ENCODE data around the gene EPS8.
A peak's percentile ranks its signal among the peaks of the same experiment; 100 is the strongest.
"Not testable (repeated sequence)": the region's sequence is repeated elsewhere in the genome, so short reads cannot be mapped to it uniquely, and the experiment has no call there.

EPS8 gene

DNA sequence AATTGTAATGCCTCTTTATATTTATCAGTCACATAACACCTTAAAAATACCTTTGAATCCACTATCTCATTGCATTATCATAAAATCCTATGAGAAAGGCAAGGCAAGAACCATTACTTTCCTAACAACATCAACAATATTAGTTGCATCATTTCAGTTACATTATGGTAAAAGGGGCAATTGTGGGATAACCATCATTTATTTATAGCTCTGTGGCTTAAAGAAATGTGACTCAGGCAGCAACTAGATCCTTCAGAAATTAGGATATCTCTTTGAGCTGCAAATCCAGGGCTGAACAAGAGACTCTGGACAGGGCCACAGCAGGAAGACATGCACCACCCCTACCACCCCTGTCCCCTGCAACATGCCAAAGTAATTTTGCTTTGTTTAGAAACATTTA lies 36.4 kb downstream of the EPS8 start:
- DNase-seq, result no peak

- no peak for DNase-seq
Measured at GRCh38 chr12:15751741-15752140, 37.4 kb downstream of the EPS8 start.

DNA sequence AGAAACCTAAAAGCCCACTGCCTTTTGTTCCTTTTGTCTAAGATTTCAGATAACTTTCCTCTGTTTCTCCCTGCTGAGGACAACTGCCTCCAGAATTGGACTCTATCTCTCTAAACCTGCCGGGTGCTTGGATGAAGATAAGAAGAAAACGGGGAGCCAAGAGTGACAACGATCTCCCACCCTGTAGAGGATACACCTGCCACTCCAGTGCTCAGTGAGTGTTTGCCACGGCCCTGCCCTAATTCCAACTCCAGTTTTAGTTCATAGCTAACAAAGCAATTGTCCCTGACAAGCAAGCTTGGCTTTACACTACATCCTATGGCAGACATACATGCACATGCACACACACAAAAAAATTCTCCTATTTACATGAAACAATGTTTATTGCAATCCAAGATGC lies 39.3 kb downstream of the EPS8 start:
- no peak for DNase-seq

GRCh38 chr12:15741870-15742269 lies 47.3 kb downstream of the EPS8 start:
- DNase-seq, result not testable (repeated sequence)

DNA sequence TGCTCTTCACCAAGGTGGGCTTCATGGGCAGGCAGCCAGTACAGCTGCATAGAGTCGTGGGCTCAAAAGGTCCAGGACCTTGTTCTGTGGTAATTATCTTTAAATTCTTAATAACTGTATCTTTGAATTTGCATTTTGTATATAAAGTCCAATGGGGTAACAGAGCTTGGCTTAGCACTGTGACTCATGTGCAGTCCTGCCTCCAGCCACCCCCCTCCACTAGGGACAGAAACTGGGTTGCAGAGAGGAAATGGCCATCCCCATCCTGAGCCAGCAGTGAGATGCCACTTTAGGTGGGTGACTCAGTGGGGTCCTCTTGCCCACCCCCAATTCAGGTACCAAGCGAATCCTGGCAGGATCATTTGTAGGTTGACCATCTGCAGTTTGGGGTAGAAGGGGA lies 48.1 kb downstream of the EPS8 start:
- DNase-seq, result no peak

GRCh38 chr12:15740389-15740788 lies 48.8 kb downstream of the EPS8 start:
- DNase-seq, result not testable (repeated sequence)

GRCh38 chr12:15738438-15739015 lies 50.7 kb downstream of the EPS8 start:
- DNase-seq, result no peak

DNA sequence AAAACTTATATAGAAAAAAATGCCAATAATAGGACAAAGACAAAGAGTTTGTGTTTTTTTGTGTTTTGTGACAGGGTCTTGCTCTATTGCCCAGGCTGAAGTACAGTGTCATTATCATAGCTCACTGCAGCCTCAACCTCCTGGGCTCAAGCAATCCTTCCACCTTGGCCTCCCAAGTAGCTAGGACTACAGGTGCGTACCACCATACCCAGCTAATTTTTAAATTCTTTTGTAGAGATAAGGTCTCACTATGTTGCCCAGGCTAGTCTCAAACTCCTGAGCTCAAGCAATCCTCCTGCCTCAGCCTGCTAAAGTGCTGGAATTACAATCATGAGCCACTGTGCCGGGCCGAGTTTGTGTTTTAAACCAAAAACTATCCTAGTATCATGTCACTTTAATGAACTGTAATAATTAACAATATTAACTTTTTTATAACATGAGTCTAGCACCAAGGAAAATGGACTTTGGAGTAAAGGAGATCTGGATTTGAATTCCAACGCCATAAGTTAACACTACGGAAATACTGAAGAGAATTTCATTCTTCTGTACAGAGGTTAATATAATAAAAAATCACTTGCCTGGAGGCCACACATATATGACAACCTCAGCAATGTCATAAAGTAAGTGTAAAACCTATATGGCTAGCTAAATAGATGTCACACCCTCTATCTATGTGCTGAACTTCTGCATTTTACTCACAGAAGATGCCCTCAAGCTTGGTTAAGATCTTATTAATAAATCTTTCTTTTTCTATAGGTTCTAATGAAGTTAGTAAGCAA lies 53.2 kb downstream of the EPS8 start:
- DNase-seq, result no peak

- DNase-seq, result no peak
Measured at GRCh38 chr12:15733136-15733535, 56.1 kb downstream of the EPS8 start.

DNA sequence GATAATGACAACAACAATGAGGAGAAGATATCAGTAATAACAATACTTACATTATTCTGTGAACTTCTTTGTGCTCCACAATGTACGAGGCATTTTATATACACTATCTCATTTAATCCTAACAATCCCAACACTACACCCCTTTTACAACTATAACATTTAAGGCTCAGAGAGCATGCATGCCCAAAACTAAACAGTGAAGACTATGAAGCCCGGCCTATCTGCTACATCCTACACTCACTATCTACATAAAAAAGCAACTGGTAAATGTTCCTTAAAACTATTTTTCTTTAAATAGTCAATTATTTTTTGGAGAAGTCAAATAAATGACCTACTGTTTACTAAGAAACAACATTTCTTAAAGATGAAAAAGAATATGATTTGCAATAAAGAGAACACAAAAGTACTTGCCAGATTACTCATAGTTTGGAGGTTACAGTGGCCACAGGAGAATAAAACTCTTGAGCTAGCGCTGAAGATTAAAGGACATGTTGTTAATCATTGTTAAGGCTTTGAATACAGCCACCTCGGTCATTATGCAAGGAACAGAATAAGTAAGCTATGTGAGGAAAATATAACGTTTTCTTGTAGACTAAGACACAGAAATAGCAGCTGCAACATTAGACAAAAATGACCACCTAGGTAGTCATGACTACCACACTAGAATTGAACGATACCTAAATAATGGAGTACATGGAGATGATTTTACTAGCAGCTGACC lies 56.7 kb downstream of the EPS8 start:
- DNase-seq, result no peak

GRCh38 chr12:15731940-15732339 lies 57.2 kb downstream of the EPS8 start:
- no peak for DNase-seq

DNA sequence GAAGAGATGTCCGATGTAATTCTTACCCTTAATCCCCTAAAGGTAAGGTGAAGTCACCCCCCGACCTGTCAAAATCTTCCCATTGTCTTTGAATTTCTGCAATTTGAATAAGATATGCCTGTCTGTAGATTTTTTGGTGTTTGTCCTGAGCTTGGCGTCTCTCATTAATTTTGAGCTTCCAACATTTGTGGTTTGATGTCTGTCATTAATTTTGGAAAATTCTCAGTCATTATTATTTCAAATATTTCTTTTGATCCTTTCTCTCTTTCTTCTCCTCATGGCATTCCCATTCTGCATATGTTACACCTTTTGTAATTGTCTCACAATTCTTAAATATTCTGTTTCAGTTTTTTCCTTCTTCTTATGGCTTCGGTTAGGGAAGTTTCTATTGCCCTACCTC lies 60.1 kb downstream of the EPS8 start:
- no peak for DNase-seq

DNA sequence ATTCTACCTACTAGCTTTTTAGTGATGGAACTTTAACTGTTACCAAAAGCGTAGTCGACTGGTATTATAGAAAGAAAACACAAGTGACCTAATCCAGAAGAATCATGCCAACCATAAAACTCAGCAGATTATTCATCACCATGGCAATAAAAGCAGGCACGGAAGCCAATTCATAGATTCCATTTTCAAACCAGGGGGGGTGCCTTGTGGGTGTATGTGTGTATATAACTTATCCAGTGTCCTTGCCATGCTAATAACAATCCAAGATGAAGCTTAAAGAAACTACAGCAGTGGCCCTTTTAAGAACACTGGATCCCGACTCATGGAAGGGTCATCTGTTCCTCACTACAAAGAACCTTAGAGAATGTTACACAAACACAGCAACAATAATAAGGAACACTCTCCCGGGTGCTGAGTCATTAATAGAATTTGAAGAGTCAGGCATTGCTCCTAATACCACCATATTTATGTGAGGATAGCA lies 61.0 kb downstream of the EPS8 start:
- no peak for DNase-seq

- DNase-seq, result no peak
Measured at GRCh38 chr12:15726878-15727150, 62.4 kb downstream of the EPS8 start.

- DNase-seq, result peak; percentile 22
Measured at GRCh38 chr12:15726027-15726877, 62.9 kb downstream of the EPS8 start.

DNA sequence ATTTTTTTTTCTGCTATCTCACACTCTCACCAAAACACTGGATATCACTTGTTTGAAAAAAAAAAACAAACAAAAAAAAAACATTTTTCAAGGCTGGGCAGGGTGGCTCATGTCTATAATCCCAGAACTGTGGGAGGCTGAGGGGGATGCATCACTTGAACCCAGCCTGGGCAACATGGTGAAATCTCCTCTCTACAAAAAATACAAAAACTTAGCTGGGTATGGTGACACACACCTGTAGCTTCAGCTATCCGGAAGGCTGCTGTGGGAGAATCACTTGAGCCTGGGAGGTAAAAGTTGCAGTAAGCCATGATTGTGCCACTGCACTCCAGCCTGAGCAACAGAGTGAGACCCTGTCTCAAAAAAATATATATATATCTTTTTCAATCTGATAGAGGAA lies 66.2 kb downstream of the EPS8 start:
- no peak for DNase-seq

- DNase-seq, result peak; percentile 63
Measured at GRCh38 chr12:15721316-15722115, 67.7 kb downstream of the EPS8 start.

DNA sequence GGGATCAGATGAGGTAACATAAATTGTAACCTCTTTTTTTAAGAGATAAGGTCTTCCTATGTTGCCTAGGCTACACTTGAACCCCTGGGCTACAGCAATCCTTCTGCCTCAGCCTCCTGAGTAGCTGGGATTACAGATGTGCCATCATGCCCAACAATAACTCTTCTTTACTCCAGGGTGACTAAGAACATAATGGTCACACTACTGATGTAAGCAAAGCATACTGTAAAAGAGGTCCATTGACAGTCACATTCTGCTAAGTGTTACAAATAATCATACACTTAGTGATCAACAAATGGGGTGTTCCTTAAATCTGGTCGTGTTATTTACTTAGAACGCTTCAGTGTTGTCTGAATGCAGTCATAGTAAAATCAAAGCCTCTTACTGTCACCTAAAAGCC lies 68.9 kb downstream of the EPS8 start:
- no peak for DNase-seq

- DNase-seq, result no peak
Measured at GRCh38 chr12:15719230-15719629, 70.0 kb downstream of the EPS8 start.

- DNase-seq, result no peak
Measured at GRCh38 chr12:15717940-15718567, 71.1 kb downstream of the EPS8 start.

DNA sequence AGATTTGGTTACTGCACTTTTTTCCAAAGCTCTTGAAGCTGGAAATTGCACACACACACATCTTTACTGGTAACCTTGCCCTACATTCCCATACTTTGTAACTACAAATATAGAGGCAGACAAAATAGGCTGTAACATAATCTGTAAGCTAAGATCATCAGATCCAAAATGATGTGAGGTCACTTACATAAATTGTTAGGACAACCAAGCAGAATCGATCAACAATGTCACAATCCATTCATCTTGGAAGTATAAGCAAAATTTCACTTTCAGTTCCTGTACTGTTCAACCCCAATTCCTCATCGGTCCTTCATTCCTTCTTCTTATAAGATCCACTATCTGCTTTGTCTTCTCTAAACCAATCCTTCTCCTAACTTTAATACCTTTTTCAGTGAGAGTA lies 72.6 kb downstream of the EPS8 start:
- no peak for DNase-seq

GRCh38 chr12:15714256-15714655 lies 74.9 kb downstream of the EPS8 start:
- no peak for DNase-seq

Data from hematopoietic multipotent progenitor cell treated with erythropoietin and hydrocortisone succinate and interleukin-3 and kit ligand, for 6 days (in vitro differentiated cells).